Tibial nerve (tissue), 4 donors: ENCODE measurements around the gene SHROOM1. TPM values are rescaled to one million over a fixed set of nuclear protein-coding genes. Genes with fewer than 3 reads are reported as not detected.

ENCODE experiments used
- DNase-seq, 2 donors: peaks; one replicate each; pipeline ENCODE4 v3.0.0-alpha.2; 2019; ENCODE audit warnings: low spot score in 2 of 2
- H3K27ac ChIP-seq, 4 donors: fragments of 200-600 bp; sonication (generic) in 3 of 4; one replicate each; pipeline ENCODE4 v1.5.1; 2017 to 2019; ENCODE audit warnings: mild to moderate bottlenecking in 1 of 4
- H3K27me3 ChIP-seq, 2 donors: fragments of 200-600 bp; sonication (generic) in 1 of 2; one replicate each; pipeline versions ENCODE4 v1.5.1 to v1.6.0; 2017 to 2019
- H3K36me3 ChIP-seq, 3 donors: fragments of 200-600 bp; sonication (generic); one replicate each; pipeline ENCODE4 v1.5.1; 2018 to 2019
- H3K4me1 ChIP-seq, 4 donors: fragments of 200-600 bp; sonication (generic) in 3 of 4; one replicate each; pipeline ENCODE4 v1.5.1; 2017 to 2019
- H3K4me3 ChIP-seq, 4 donors: fragments of 200-600 bp; sonication (generic) in 3 of 4; one replicate each; pipeline ENCODE4 v1.5.1; 2017 to 2019; ENCODE audit warnings: mild to moderate bottlenecking in 1 of 4, moderate library complexity in 1 of 4
- H3K9me3 ChIP-seq, 4 donors: fragments of 200-600 bp; sonication (generic) in 3 of 4; one replicate each; pipeline ENCODE4 v1.5.1; 2017 to 2019
- EP300 ChIP-seq, 2 donors: sonication (generic); formaldehyde crosslinking; IDR thresholded peaks; one replicate each; pipeline ENCODE4 v1.6.1; 2017; ENCODE audit warnings: antibody characterized with exemption in 2 of 2, mild to moderate bottlenecking in 1 of 2
- POLR2A ChIP-seq, 2 donors: fragments of 450-650 bp; IDR thresholded peaks; one replicate each; pipeline ENCODE4 v1.6.1; 2017; ENCODE audit warnings: antibody characterized with exemption in 2 of 2, mild to moderate bottlenecking in 2 of 2, moderate library complexity in 2 of 2
- WGBS, 2 donors: methylation state at CpG; one replicate each; pipeline ENCODE4 v1.1.5; 2018; 5-methylcytosine and 5-hydroxymethylcytosine counted together
- total RNA-seq, 4 donors: library from RNA; depleted of rRNA; stranded (reverse); fragments of >200 nt; gene quantifications; one replicate each; pipeline ENCODE4 v1.1.0, GENCODE V29; 2016
- TF ChIP-seq, protein P1 (sequence below), 5 experiments: fragments of 200-600 bp in 3 of 5; fragments of 450-650 bp in 2 of 5; sonication (generic) in 3 of 5; IDR thresholded peaks; one replicate each; pipeline ENCODE4 v1.5.1; 2016 to 2019; ENCODE audit warnings: antibody characterized with exemption in 5 of 5, mild to moderate bottlenecking in 3 of 5, moderate library complexity in 2 of 5

The SHROOM1 gene, protein sequence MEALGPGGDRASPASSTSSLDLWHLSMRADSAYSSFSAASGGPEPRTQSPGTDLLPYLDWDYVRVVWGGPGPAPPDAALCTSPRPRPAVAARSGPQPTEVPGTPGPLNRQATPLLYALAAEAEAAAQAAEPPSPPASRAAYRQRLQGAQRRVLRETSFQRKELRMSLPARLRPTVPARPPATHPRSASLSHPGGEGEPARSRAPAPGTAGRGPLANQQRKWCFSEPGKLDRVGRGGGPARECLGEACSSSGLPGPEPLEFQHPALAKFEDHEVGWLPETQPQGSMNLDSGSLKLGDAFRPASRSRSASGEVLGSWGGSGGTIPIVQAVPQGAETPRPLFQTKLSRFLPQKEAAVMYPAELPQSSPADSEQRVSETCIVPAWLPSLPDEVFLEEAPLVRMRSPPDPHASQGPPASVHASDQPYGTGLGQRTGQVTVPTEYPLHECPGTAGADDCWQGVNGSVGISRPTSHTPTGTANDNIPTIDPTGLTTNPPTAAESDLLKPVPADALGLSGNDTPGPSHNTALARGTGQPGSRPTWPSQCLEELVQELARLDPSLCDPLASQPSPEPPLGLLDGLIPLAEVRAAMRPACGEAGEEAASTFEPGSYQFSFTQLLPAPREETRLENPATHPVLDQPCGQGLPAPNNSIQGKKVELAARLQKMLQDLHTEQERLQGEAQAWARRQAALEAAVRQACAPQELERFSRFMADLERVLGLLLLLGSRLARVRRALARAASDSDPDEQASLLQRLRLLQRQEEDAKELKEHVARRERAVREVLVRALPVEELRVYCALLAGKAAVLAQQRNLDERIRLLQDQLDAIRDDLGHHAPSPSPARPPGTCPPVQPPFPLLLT
- 10 to 100 TPM; 29.1 to 67.5 (median 38.5) TPM for total RNA-seq

GRCh38 chr5:132830436-132831094 is at the start of gene SHROOM1:
SHROOM1 (minus strand) TSS chr5:132830647; CDS start chr5:132826140, 4,507 bp downstream.
- H3K27me3 ChIP-seq, result peaks cover 0 to 50% of the 10 kb centered on the region in 2 donors
- peak within 1 kb of the TSS; percentile 73 to 90 (median 80) for H3K27ac ChIP-seq
- H3K36me3 ChIP-seq, result peaks cover 0 to 2% (median 0%) of the 10 kb centered on the region in 3 donors
- peak within 1 kb of the TSS; percentile 48 to 84 (median 74) for H3K4me3 ChIP-seq
- peaks cover 0 to 35% (median 15%) of the 10 kb centered on the region in 4 donors for H3K4me1 ChIP-seq
- DNase-seq, result no peak
- H3K9me3 ChIP-seq, result no peaks in the 10 kb centered on the region
- WGBS, 2 donors, result 5% methylated on average over 23 to 36 of the region's 78 CpGs
- TF ChIP-seq POLR2A (IDR thresholded peaks at IDR 0.05), result peak in 1 of 2 donors; percentile 34
- TF ChIP-seq EP300 (IDR thresholded peaks at IDR 0.05), result peak in 1 of 2 donors; percentile 46
- TF ChIP-seq, protein P1, sequence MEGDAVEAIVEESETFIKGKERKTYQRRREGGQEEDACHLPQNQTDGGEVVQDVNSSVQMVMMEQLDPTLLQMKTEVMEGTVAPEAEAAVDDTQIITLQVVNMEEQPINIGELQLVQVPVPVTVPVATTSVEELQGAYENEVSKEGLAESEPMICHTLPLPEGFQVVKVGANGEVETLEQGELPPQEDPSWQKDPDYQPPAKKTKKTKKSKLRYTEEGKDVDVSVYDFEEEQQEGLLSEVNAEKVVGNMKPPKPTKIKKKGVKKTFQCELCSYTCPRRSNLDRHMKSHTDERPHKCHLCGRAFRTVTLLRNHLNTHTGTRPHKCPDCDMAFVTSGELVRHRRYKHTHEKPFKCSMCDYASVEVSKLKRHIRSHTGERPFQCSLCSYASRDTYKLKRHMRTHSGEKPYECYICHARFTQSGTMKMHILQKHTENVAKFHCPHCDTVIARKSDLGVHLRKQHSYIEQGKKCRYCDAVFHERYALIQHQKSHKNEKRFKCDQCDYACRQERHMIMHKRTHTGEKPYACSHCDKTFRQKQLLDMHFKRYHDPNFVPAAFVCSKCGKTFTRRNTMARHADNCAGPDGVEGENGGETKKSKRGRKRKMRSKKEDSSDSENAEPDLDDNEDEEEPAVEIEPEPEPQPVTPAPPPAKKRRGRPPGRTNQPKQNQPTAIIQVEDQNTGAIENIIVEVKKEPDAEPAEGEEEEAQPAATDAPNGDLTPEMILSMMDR (IDR thresholded peaks at IDR 0.05), result no peak

DNA sequence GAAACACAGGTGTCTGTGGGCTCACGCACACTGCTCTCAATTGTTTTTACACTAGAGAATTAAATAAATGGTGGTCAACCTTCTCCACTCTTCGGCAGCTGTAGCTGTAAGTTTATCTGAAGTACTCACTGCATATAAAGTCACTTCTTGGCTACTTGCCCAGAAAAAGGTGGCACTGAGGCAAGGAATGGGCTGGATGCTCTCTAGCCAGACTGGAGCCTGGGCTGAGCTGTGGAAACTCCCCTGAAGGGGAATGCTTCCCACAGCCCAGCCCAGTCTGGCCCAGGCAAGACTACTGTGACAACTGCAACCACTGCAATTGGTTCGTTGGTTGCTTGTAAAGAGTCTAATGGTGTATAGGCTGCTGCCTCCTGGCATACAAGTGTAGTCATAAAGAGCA is 47.5 kb upstream of the SHROOM1 start:
- TF ChIP-seq EP300 (IDR thresholded peaks at IDR 0.05), result no peak
- TF ChIP-seq, protein P1 (IDR thresholded peaks at IDR 0.05), result no peak
- no peak for TF ChIP-seq POLR2A (IDR thresholded peaks at IDR 0.05)
- no peaks in the 10 kb centered on the region for H3K27me3 ChIP-seq
- WGBS, 2 donors, result 62 to 63% methylated on average over 3 of the region's 3 CpGs
- no peak for DNase-seq
- H3K27ac ChIP-seq, result no peak overlapping the region
- no peak overlapping the region for H3K4me3 ChIP-seq
- no peaks in the 10 kb centered on the region for H3K9me3 ChIP-seq
- peaks cover 2 to 57% (median 6%) of the 10 kb centered on the region in 3 donors for H3K36me3 ChIP-seq
- H3K4me1 ChIP-seq, result peaks cover 0 to 1% (median 0%) of the 10 kb centered on the region in 4 donors

DNA sequence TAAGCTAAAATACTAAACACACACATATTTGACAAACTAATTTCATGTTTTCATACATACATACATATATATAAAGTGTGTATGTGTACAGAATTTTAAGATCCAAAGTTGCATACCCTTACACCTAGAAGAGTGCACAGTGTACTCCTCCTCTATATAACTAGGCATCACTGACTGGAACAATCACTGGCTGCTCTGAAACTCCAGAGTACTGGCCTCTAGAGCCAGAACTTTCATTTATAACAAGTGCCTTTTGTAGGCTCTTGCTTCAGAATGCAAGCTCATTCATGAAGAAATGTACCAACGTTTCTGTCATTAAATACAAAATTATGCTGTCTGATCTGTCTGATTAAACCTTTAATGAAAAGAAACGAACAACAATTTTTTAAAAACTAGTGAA is 47.0 kb upstream of the SHROOM1 start:
- H3K27me3 ChIP-seq, result no peaks in the 10 kb centered on the region
- TF ChIP-seq EP300 (IDR thresholded peaks at IDR 0.05) (no peak), POLR2A (IDR thresholded peaks at IDR 0.05) (no peak)
- TF ChIP-seq, protein P1 (IDR thresholded peaks at IDR 0.05), result no peak
- no peaks in the 10 kb centered on the region for H3K9me3 ChIP-seq
- no peak for DNase-seq
- WGBS, 2 donors, result 53 to 61% methylated on average over 2 of the region's 2 CpGs
- H3K36me3 ChIP-seq, result peaks cover 2 to 57% (median 6%) of the 10 kb centered on the region in 3 donors
- no peak overlapping the region for H3K4me3 ChIP-seq
- H3K4me1 ChIP-seq, result no peaks in the 10 kb centered on the region
- no peak overlapping the region for H3K27ac ChIP-seq

DNA sequence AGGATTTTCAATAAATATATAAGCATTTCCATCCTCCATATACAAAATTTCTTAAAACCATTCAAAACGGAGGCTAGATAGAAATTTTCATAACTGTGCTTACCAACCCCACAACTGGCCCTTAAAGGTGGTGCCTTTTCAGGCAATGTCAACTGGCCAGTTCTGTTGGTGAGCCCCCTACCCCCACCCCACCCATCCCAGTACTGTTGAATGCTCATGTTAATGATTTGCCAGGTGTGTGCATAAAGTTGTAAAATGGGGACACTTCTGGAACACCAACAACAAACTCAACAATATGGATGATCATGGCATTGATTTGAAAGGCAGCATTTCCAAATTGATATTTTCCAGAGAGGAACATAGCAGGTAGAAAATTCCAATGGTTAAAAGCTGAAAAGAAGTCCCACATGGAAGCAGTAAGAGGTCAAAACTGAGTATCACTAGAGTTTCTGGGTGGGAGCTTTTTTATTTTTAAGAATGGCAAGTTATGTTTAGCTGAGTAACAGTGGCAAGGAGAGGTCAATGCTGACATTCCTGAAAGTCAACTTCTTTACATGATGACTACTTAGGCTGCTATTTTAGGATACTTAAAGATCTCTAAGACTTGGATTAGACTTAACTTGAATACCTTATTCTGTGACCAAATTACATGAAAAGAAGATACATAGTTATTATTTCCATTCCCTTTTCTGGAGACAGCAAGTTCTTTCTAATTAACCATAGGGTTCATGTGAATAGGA is 45.7 kb upstream of the SHROOM1 start:
- Histone ChIP-seq H3K27me3 (no peaks in the 10 kb centered on the region), H3K9me3 (no peaks in the 10 kb centered on the region), H3K36me3 (peaks cover 2 to 52% (median 6%) of the 10 kb centered on the region in 3 donors), H3K4me1 (no peaks in the 10 kb centered on the region), H3K4me3 (no peak overlapping the region), H3K27ac (no peak overlapping the region)
- WGBS, 2 donors, result 71 to 80% methylated on average over 1 of the region's 1 CpG
- TF ChIP-seq, protein P1 (IDR thresholded peaks at IDR 0.05), result no peak
- TF ChIP-seq POLR2A (IDR thresholded peaks at IDR 0.05) (no peak), EP300 (IDR thresholded peaks at IDR 0.05) (no peak)
- DNase-seq, result no peak
